Stimulated activated CD4-positive, alpha-beta T cell treated with anti-CD3 and anti-CD28 coated beads, Interleukin-4, amount 100 ng/mL, for 48 hours (primary cell): ENCODE data around the gene C11orf52.
"Not testable (repeated sequence)": the region's sequence is repeated elsewhere in the genome, so short reads cannot be mapped to it uniquely, and the experiment has no call there.

Experiments
- DNase-seq, 2 donors: peaks; one replicate each; pipeline ENCODE4 v3.0.0-alpha.2; 2020; ENCODE audit warnings: low read depth in 2 of 2

Gene C11orf52, protein sequence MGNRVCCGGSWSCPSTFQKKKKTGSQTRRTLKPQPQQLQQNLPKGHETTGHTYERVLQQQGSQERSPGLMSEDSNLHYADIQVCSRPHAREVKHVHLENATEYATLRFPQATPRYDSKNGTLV

DNA sequence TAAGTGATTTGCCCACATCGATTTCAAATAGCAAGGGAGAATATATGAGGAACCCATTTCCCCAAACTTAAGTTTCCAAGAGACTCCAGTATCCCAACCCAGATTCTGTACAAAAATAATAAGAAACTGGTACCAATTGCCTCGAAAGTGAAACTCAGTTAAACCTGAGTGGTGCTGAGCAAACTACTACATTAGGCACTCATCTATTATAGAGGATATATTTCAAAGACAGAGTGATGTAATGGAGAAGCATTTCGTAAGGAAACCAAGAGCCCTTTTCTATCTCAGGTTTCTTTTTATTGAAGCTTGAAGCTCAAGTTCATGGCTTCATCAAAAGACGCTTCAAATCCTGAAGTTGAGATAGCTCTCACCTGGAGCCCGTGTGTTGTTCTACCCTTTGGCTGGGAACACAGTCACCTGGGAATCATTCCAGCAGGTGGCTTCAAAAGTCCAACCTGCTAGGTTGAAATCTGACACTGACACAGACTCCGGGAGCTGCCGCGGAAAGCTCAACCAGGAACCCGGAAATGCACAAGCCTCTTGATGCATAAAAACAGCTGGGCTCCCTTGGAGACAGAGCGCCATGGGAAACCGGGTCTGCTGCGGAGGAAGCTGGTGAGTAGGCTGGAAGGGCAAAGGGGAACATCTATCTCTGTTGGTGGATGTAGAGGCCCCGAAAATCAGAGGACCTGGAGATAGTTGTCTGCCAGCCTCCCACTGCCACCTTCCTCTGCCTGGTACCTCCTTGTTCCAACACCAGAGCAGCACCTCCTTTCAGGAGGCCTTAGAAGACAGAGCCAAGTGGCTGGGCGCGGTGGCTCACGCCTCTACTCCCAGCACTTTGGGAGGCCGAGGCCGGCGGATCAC is at the start of gene C11orf52:
Gene C11orf52, plus strand, starts transcription at position 524 of the 867 bp plus-strand sequence. Its CDS starts 60 bp downstream, at position 584.
- DNase-seq = no peak

DNA sequence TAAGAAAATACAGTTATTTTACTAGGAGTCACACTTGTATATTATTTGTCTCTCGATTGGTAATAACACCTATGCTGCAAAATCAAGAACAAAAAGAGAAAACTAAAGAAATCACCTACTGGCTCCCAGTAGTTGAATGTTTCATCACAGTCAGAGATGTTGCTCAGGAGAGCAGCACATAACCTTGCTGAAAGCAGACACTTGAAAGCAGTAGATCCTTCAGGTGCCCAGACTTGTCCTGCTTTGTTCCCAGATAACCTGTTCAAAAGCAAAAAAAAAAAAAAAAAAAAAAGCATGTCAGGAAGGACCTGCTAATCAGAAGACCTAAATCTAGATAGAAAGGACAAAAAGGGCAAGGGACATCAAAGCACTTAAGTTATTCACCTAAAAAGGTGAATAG is 48.6 kb upstream of the C11orf52 start:
- no peak for DNase-seq

DNA sequence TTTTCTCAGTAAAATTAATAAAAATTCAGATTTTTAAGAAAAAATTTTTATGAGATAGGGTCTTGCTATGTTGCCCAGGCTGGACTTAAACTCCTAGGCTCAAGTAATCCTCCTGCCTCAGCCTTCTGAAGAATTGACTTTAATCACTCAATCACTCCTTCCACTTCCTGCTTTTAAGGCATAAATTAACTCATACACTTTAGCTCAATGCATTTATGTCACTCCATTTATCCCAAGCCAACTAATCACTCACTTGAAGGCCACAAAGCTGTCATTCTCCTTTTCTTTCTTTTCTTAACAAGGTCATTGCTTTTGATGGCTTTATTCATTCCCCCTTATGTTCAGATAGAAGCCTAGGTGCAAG is 48.2 kb upstream of the C11orf52 start:
- no peak for DNase-seq

DNA sequence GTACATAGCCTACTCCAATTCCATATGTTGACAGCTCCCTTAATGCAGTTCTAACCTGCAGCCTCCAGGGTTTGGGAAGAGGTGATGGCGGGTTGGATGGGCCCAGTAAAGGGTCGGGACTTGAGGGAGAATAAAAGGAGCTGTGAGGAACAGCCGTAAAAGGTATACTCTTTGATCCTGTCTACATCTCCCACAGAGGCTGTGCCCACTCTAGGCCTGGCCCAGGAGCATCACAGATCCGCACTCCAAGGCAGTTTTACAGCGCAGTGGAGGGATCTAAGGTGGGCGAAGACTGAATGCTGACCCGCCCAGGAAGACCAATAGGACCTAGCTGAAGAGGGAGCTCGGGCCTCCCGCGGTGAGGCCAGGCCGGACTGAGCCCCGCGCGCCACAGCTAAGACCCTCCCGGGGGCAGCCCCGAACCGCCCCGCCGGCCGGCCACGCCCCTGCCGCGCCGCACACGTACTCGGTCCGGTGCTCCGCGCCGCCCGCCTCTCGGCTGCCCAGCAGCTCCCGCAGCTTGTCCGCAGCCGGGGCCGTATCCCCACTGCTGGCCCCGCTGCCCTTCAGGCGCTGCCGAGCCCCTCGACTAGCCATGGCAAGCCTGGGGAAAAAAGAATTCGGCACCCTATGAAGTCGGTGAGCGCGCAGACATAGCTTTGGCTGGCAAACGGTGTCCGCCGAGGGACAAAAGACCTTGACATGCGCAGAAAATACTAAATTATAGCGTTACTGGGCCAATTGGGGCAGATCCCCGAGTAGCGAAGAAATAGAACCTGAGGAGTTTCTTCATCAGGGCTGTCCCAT is 47.6 kb upstream of the C11orf52 start, which contains the start of gene ALG9:
Gene ALG9, minus strand, starts transcription at position 696 of the 807 bp plus-strand sequence. Its CDS starts 99 bp downstream, at position 597.
- DNase-seq = peak; percentile 86 to 91

DNA sequence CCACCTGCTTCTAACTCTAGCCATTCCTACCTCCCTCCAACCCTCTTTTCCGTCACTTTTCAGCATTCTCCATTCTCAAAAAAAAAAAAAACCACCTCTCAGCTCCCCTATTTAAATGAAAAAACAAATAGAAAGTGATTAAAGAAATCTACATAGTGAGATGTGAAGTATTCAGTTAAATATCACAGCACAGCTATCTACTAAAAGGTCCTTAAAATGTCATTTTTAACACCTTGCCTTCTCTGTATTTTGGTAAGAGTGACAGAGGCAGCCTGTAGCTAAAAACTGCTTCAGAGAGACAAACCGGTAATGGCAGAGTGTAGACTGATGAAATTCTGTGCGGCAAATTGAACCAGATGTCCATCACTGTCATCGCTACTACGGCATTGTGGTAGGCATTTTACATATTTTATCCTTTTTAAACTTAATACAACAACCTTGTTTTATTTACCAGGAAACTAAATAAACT is 47.0 kb upstream of the C11orf52 start:
- no peak for DNase-seq

DNA sequence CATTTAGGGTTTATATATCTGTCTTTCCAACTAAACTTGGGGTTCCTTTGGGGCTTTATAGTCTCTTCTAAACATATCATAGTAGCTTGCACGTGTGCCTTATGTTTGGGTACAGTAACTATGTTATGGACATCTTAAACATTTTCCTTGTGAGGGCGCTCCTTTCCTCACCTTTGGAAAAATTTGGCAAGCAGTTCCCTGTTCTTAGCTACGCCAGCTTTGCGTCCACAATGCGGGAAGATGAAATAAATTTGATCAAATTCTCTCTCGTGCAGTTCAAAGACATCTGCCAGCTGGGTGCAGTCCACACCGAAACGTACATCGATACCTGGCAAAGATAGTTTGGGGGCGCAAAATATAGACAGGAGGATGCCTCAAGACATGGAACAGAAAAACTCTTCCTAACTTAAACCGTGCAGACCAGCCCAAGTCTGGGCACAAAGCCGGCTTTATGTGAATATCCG is 40.3 kb upstream of the C11orf52 start:
- DNase-seq = no peak

DNA sequence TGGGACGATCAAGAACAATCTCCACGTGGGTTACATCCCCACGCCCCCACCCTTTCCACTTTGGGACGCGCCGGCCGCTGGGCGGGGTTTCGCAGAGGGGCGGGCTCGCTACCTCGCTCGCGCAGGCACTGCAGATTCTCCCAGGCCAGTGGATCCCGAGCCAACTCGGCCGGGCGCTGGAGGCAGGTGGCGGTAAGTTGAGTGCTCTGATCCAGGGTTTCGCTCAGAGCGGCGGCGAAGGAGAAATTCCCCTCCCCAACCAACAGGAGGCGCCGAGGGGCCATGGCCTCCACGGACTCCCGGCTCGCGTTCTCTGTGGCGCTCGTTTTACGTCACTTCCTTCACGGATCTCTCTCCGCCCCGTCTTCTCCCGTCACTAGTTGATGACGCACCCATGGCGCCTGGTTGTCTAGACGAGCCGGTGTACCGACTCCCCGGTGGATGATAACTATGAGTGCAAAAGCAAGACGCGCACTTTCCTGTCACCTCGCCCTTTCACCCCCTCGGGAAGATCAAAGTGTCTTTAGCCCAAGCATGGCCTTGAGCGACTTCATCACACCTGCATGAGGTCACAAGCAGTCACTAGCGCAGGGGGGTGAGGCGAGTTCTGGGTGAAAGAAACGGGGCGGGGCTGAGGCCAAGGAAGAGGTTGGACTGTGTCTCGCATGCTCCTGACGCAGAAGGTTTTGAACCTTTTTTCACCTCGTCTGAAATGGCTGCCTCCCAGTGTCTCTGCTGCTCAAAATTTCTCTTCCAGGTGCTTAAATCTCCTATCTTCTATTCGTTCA is 39.7 kb upstream of the C11orf52 start, which contains the start of the genes CFAP68 and FDXACB1:
Gene CFAP68, plus strand, starts transcription at position 693 of the 788 bp plus-strand sequence. Its CDS starts 20 bp downstream, at position 713.
Gene FDXACB1, minus strand, starts transcription at position 317 of the 788 bp plus-strand sequence. Its CDS starts 33 bp downstream, at position 284.
- DNase-seq = peak; percentile 90 to 93

DNA sequence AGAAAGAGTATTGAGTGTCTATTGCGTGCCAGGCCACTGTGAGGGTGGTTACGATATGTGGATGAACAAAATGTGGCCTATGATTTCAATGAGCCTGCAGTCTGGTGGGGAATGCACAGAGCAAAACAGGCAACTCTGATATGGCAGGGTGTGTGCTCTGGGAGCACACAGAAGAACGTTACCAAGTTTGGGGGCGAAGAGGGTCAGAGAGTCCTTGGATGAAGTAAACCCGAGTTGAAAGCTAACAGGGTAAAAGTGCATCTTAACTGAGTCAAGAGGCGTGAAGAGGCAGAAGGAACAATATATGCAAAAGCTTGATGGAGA is 39.1 kb upstream of the C11orf52 start:
- no peak for DNase-seq

DNA sequence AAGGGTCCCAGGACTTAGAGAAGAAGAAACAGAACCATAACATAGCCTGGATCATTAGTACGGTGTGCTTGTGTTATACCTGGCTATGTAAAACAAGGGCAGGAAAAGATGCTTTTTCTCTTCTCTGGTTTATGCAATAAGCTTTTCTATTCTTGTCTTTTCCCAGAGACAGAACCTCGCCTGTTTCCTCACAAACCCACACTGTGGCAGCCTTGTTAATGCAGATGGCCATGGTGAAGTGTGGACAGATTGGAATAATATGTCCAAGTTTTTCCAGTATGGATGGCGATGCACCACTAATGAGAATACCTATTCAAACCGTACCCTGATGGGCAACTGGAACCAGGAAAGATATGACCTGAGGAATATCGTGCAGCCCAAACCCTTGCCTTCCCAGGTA is 36.5 kb upstream of the C11orf52 start:
- DNase-seq = no peak

DNA sequence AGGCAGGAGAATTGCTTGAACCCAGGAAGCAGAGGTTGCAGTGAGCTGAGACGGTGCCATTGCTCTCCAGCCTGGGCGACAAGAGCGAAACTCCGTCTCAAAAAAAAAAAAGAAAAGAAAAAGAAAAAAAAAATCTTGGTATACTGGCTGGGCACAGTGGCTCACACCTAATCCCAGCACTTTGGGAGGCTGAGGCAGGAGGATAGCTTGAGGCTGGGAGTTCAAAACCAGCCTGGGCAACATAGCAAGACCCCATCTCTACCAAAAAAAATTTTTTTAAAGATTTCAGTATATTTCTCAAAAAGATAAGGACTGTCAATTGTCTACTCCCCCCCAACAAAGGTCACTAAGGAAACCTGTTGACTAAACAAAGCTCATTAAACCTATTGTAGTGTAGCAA is 33.7 kb upstream of the C11orf52 start:
- DNase-seq = not testable (repeated sequence)

DNA sequence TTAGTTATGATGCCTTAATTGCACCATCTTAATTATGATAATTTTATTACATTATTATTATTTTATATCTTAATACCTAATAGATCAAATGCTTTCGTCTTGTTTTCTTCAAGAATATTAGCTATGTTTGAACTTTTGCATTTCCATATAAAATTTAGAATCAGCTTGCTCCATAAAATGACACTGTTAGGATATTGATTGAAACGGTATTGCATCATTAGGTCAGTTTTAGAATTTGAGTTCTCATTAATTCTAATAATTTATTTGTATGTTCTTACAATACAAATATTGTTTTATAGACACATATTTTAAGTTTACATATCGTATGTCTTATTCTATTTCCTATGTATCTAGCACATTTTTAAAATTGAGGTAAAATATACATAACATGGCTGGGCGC is 32.7 kb upstream of the C11orf52 start:
- no peak for DNase-seq

DNA sequence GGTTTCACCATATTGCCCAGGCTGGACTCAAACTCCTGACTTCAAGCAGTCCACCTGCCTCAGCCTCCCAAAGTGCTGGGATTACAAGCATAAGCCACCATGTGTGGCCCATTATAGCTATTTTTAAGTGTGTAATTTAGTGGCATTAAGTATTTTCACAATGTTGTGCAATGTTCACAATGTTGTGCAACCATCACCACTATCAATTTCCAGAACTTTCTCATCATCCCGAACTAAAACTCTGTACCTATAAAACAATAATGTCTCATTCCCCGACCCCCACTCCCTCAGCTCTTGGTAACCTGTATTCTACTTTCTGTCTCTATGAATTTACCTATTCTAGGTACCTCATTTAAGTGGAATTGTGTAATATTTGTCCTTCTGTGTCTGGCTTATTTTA is 31.9 kb upstream of the C11orf52 start:
- DNase-seq = no peak

DNA sequence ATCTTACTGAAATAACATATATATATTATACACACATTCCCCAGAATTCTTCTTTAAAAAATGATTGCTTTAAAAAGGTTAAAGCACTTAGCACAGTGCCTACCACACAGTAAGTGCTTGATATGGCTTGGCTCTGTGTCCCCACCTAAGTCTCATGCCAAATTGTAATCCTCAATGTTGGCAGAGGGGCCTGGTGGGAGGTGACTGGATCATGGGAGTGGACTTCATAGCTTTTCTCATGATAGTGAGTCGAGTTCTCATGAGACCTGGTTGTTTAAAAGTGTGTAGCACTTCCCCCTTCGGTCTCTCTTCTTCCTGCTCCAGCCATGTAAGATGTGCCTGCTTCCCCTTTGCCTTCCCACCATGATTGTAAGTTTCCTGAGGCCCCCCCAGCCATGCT is 13.3 kb upstream of the C11orf52 start:
- DNase-seq = no peak

DNA sequence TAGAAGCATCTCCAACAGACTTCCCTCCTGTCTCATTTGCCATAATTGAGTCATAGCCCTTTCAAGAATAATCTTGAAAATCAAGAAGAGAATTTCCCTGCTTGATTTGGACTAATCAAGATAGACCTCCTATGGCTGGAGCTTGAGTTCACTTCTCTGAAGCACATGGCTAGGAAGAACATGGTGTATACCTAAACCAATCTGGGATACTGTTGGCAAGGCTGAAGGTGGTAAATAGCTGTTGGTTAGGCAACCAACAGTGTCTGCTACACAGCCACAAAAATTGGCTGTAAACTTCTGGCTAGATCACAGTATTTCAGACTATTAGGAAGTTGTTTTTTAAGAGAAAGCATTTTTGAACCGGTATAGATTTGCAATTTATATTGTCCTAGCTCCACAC is 12.0 kb upstream of the C11orf52 start:
- DNase-seq = no peak

DNA sequence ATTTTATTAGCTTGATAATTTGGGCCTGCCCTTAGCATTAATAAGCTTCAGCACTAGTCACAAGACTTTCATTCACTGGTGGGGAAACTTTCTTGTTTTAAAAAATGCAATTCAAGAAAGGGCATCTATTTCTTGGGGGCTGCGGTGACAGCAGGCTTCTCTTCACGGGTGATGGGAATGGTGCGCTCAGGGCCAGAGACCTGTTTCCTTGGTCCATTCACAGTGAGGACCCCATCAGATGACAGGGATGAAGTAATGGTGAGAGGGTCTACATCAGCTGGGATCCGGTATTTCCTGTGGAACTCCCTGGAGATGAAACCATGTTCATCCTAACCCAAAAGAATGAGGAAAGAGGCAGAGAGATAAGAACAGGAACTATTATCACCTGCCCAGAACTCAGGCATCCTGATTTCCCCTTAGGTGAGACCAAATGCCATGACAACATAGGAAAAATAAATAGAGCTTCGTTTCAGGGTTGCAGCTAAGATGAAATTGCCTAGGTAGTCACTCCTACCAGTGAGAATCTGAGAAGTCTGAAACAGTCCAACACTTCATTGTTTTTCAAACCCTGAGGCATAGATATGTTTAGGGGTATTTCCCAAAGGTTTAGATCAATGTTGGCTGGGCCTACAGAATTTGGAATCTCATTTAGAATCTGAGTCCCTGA is 9.9 kb upstream of the C11orf52 start:
- no peak for DNase-seq

DNA sequence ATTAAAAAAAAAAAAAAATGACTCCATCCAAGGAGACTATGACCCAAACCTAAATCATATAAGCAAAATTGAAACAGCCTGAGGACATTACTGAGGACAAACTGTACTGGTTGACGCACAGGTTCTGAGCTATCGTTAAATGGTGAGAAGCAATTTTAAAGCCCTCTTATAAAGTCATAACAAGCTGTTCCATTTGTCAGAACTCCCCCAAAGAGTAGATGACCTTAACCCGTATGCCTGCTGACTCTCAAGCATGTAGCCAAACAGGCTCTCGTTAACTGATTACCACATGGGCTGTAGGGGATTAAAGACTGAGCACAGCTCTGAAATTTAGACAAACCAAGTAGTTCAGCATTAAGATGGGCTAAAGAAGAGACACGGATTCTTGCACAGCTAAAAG is 9.3 kb upstream of the C11orf52 start:
- no peak for DNase-seq

DNA sequence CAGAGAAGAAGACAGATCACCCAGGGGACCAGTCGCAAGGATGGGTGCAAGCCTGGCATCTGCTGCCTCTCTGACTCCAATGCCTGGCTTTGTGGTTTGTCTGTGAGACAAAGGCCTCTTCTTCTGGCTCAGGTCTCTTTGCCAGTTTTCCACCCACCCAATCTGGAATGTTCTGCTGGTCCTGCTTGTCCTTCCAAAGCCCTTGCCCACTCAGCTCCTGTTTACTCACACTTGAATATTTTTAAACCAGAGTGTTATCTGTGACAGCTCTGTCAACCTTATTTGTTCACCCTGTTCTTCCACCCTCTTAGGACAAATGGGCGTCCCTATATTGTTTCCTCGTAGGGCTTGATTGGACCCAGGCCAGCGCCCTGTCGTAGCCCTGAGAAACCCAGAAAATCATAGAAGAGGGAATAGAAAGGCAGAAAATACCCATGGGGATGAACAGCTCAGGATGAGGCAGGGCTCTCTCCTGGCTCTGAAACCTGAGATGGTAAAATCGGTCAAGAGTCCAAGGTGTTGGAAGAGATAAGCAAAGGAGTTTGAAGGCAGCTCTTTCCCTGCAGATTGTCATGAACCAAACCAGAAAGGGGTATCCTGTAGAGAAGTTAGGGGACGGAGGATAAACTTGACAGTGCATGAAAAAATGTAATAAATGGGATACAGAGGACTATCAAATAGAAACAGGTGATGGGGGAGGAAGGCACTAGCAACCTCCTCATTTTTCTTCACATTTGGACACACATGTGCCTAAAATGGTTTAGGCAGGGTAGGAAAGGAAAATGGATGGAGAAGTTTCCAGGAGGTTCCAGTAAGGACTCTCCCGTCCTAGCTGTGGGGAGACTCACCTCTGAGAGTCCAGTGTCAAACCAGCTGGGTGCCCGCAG is 7.8 kb upstream of the C11orf52 start:
- DNase-seq = no peak

DNA sequence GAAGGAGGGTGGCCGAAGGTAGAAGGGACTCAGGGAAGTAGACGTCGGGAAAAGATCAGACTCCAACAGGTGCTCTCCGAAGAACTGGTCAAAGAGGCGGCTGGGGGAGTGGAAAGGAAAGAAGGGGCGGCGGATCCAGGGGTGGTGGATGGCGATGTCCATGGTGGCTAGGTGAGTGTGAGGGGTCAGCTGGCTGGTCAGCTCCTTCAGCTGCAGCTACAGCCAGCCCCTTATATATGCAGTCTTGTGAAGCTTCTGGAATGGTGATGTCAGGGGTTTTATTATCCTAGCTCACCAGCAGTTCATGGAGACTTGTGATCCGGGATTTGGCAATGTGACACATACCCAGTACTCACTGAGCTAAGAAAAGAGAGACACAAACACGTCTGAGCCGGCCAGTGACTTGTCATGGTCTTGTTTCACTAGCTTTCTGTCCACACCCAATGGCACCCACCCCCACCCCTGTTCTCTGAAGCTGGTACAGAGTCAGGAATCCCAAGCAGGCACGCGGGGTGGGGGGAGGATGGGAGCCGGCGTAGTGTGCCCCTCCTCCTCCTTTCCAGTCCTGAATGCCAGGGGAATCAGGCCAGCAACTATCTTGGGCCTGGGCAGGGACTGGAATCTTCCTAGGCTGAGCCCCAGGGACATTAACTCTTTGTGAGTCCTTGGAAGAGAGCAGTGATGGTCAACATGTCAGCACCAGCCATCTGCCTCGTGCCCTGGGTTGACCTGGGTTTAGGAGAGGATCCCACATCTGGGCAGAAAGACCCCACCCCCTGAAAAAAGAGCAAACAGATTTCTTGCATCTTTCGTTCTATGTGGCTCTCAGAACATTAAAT is 6.9 kb upstream of the C11orf52 start, which contains the start of gene CRYAB:
Gene CRYAB, minus strand, starts transcription at position 208 of the 839 bp plus-strand sequence. Its CDS starts 46 bp downstream, at position 162.
- no peak for DNase-seq

DNA sequence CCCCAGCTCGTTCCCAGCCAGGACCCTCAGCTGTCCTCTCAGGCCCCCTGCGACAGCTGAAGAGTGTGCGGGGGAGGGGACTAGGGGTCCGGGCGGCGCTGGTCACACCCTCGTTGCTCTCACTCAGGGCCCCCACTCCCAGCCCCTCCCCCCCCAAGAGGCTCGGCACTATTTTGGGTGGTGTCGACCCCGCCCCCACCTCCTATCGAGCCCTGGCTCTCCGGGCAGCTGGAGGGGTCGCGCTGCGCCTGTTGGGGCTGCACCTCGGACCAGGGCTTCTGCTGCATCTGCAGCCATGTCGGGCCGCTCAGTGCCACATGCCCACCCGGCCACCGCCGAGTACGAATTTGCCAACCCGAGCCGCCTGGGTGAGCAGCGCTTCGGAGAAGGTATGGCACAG is 6.2 kb upstream of the C11orf52 start, which contains the start of gene HSPB2:
Gene HSPB2, plus strand, starts transcription at position 200 of the 400 bp plus-strand sequence. Its CDS starts 96 bp downstream, at position 296.
- no peak for DNase-seq
